GM21528 (cell line): ENCODE data around the gene PDPK1.

Experiments used
- ATAC-seq: cut with Tn5 transposase; IDR thresholded peaks from one replicate; pipeline ENCODE4 v1.9.1; 2021; ENCODE audit warnings: mild to moderate bottlenecking, moderate library complexity; ENCODE audit not compliant: unreplicated experiment, low FRiP score

The PDPK1 gene

DNA sequence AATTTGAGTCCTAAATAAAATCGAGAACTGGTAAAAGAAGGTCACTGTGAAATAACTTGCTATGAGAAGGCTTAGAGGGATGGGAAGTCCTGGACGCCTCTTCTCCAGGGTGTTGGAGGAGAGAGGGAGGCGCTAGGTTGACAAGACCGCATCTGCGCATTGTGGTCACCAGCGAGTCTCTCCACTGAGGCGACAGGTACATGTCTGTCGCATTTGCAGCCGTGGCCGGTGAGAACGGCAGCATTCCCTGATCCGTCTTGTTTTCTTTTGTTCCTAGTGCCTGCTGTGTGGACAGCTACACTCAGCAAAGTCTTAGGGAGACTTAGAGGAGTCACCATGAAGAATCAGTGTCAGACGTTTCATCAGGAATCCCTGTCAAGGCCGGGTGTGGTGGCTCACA is 32.1 kb upstream of the PDPK1 start:
- no peak for ATAC-seq

GRCh38 chr16:2507052-2507659 is 30.7 kb upstream of the PDPK1 start:
- ATAC-seq: peak; percentile 49

DNA sequence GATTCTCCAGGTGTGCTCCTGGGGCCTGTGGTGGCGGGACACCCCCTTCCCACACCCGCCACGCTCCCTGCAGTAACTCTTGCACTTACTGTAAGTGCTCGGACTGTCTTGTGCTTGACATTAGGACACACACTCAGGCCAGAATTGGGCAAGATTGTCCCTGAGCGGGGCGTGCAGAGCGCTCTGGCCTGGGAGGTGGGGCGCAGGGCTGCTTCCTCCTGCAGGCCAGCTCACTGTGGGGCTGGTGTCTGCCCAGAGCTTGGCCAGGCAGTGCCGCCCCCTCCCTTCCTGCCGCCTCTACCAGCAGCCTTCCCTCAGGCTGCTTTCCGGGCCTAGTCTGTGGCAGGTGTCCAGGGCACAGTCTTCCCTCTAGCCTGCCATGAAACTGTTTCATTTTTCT is 30.2 kb upstream of the PDPK1 start:
- no peak for ATAC-seq

GRCh38 chr16:2508722-2509400 is 29.0 kb upstream of the PDPK1 start:
- ATAC-seq: no peak

DNA sequence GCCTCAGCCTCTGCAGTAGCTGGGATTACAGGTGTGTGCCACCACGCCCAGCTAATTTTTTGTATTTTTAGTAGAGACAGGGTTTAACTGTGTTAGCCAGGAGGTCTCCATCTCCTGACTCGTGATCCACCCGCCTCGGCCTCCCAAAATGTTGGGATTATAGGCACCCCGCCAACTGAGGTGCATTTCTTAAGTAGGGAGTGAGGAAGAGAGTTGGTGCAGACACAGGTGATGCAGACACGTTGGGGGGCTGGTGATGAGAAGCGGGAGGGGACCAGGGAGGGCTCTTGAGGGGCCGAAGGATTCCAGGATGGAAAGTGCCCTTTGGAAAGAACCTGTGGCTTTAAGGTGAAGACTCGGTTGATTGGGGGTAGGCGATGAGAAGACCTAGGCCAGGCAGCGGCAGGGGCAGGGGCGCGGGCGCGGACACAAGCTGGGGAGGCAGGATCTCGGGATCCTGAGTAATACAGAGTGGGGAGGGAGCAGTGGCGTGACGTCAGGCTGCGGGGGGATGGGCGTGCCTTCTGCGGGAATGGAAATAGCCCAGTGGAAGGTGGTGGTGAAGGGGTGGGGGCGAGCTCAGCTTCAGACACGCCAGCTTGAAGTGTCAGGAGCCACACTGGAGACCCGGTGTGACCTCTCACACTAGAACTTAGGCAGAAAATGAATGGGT is 26.6 kb upstream of the PDPK1 start:
- ATAC-seq: no peak

GRCh38 chr16:2511996-2512734 is 25.7 kb upstream of the PDPK1 start:
- ATAC-seq: no peak

DNA sequence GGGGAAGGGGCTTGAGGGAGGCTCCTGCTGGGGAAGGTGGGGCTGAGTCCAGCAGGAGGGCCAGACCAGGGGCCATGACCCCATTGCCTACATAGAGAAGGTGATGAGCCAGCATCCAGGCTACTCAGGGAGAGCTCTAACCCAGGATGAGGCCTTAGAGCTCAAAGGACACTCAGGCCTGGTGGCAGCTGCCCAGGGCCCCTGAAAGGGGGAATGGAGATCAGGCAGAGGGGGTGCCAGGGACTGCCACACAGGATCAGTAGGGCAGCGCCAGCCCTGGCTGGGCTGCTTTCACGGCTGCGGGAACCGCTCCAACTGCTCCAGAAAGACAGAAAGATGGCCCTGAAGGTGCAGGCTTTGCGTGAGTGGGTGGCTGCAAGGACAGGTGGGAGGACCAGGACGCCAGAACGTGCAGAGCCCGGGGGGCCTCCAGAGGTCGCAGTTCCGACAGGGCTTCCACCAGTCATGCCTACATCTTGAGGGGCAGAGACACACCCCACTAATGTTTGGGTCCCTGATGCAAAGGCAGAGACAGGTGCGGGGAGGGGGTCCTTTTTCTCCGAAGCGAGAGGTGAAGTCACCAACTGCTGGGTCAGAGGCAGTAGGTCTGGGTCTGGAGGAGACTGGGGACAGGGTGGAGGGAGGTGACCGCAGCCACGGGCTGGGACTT is 25.0 kb upstream of the PDPK1 start:
- ATAC-seq: no peak

GRCh38 chr16:2513405-2514332 is 24.2 kb upstream of the PDPK1 start, which contains the start of gene ATP6V0C:
Gene ATP6V0C, plus strand, starts transcription at chr16:2513952. Its CDS starts 152 bp downstream, at chr16:2514104.
- peak; percentile 63 for ATAC-seq

- ATAC-seq: no peak
Observed at GRCh38 chr16:2514333-2515179, 23.3 kb upstream of the PDPK1 start.

DNA sequence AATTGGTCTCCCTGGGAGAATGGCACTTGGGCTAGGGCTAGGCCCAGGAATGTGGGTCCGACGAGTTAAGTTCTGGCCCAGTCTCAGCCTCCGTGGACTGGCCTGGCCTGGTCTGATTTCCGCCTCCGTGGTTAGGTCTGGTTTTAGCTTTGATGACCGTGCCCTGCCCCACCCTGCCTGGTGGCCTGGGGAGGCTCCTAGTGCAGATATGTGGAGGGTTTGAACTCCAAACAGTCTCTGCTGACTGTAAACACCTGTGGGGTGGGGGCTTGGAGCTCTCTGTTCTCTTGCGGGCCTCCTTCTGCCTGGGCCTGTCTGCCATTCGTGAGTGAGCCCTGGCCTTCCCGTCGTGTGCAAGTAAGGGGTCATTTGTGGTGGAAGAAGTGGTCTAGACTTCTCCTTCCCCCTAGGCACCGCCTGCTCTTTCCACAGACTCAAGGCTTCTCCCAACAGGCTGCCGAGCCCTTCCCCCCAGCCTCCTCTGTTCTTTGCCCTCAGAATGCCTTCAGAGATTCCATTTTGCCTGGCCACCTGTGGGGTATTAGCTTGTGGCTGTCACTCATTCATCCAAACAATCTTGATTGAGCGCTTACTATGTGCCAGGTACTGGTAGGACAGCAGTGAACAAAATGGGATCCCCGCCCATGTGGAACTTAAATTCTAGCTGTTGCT is 22.5 kb upstream of the PDPK1 start:
- ATAC-seq: no peak

GRCh38 chr16:2516391-2517240 is 21.2 kb upstream of the PDPK1 start:
- no peak for ATAC-seq

DNA sequence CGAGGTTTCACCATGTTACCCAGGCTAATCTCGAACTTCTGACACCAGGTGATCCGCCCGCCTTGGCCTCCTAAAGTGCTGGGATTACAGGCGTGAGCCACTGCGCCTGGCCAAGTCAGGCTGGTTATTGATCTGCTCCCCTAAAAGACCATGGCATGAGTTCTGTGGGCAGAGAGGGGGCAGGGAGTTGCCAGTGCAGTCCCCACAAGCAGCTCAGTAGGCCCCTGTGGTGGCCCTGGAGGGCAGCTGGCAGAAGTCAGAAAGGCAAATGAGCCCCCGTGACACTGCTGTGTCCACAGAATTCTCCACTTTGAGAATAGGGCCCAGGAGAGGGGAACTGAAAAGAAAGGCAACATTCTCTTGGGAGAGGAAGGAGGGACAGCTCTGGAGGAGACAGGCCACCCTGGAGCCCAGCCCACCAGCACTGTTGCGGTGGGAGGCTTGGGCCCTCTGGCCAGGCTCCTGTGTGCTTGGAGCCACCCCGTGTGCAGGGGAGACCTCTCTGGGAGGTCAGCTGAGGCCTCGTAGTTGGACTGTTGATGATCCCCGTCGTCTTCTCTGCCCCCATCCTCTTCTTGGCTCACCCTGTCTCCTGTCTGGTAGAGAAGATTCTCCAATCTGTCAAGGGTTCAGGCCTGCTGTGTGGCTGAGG is 19.7 kb upstream of the PDPK1 start:
- no peak for ATAC-seq

DNA sequence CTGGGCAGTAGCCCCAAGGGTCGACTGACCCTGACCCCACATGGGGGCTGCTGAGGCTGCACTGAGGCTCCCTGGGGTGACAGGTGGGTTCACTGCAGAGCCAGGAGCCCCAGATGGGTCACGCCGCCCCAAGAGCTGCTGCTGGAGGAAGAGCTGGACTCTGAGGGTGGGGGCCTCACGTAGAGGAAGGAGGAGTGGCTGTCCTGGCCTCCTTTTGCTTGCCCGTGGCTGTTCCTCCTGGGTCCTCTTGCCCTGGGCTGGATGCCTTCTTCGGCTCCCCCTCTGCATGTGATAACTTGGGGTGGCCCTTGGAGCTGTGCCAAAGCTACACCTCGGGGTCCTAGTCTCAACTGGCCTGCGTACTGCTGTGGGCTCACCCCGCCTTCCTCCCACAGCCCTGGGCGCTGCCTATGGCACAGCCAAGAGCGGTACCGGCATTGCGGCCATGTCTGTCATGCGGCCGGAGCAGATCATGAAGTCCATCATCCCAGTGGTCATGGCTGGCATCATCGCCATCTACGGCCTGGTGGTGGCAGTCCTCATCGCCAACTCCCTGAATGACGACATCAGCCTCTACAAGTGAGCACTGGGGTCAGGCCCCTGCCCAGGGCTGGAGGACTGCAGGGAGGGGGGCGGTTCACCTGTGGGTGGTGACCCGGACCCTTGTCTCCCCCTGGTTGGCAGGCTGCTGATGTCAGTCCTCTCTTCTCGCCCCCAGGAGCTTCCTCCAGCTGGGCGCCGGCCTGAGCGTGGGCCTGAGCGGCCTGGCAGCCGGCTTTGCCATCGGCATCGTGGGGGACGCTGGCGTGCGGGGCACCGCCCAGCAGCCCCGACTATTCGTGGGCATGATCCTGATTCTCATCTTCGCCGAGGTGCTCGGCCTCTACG is 18.8 kb upstream of the PDPK1 start:
- no peak for ATAC-seq

DNA sequence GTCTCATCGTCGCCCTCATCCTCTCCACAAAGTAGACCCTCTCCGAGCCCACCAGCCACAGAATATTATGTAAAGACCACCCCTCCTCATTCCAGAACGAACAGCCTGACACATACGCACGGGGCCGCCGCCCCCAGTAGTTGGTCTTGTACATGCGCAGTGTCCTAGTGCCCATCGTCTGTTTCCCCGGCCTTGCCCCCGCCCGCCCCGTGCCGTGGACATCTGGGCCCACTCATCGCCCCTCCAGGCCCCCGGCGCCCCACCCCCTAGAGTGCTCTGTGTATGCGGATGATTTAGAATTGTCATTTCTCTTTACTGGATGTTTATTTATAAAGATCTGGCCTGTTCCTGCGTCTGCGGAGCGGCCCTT is 18.1 kb upstream of the PDPK1 start:
- ATAC-seq: no peak

- ATAC-seq: no peak
Observed at GRCh38 chr16:2520097-2520783, 17.6 kb upstream of the PDPK1 start, which contains the start of gene AMDHD2. Gene AMDHD2, plus strand, starts transcription at chr16:2520371. Its CDS starts 88 bp downstream, at chr16:2520459.
